Measurements from ENCODE around the gene FBLN5.

Gene FBLN5

GRCh38 chr14:91827746-91828145, 119.7 kb downstream of the FBLN5 start:
- DNase-seq (ENCODE audit: low read depth) = no peak
